ENCODE measurements around the gene FCN3.
A peak's percentile ranks its signal among the peaks of the same experiment; 100 is the strongest.

FCN3 gene

GRCh38 chr1:27330786-27331185 is 43.8 kb downstream of the FCN3 start:
- no peak overlapping the region for H3K4me3 ChIP-seq (ENCODE audit: low read depth, low read length)
- TF ChIP-seq MYC (IDR thresholded peaks at IDR 0.05; ENCODE audit: low read depth, low read length) (no peak), POLR2A (IDR thresholded peaks at IDR 0.05; ENCODE audit: extremely low read depth, insufficient read length) (no peak), CTCF (IDR thresholded peaks at IDR 0.05; ENCODE audit: low read depth, low read length) (no peak), MAX (IDR thresholded peaks at IDR 0.05; ENCODE audit: low read depth, low read length) (no peak)
- no peak for DNase-seq (ENCODE audit: low read depth)

GRCh38 chr1:27327964-27328363 is 46.7 kb downstream of the FCN3 start:
- H3K4me3 ChIP-seq (ENCODE audit: low read depth, low read length): no peak overlapping the region
- DNase-seq (ENCODE audit: low read depth): no peak
- TF ChIP-seq MAX (IDR thresholded peaks at IDR 0.05; ENCODE audit: low read depth, low read length): no peak
- TF ChIP-seq MYC (IDR thresholded peaks at IDR 0.05; ENCODE audit: low read depth, low read length): no peak
- no peak for TF ChIP-seq CTCF (IDR thresholded peaks at IDR 0.05; ENCODE audit: low read depth, low read length)
- TF ChIP-seq POLR2A (IDR thresholded peaks at IDR 0.05; ENCODE audit: extremely low read depth, insufficient read length): no peak

- TF ChIP-seq MAX (IDR thresholded peaks at IDR 0.05; ENCODE audit: low read depth, low read length) (no peak), CTCF (IDR thresholded peaks at IDR 0.05; ENCODE audit: low read depth, low read length) (no peak), MYC (IDR thresholded peaks at IDR 0.05; ENCODE audit: low read depth, low read length) (no peak), POLR2A (IDR thresholded peaks at IDR 0.05; ENCODE audit: extremely low read depth, insufficient read length) (no peak)
- DNase-seq (ENCODE audit: low read depth): no peak
Observed at GRCh38 chr1:27325286-27325685, 49.3 kb downstream of the FCN3 start.

GRCh38 chr1:27322569-27323240 is 51.9 kb downstream of the FCN3 start:
- no peak for DNase-seq (ENCODE audit: low read depth)
- TF ChIP-seq POLR2A (IDR thresholded peaks at IDR 0.05; ENCODE audit: extremely low read depth, insufficient read length) (no peak), MAX (IDR thresholded peaks at IDR 0.05; ENCODE audit: low read depth, low read length) (peak; percentile 36; the same call in 1 of the 2 replicates)
- H3K4me3 ChIP-seq (ENCODE audit: low read depth, low read length): peak overlapping the region; percentile 81

More at GRCh38 chr1:27325286-27325685, 49.3 kb downstream of the FCN3 start:
- no peak overlapping the region for H3K4me3 ChIP-seq (ENCODE audit: low read depth, low read length)

GRCh38 chr1:27321813-27322568 is 52.6 kb downstream of the FCN3 start, which contains the start of gene TMEM222:
Gene TMEM222 (plus strand): TSS chr1:27322163. CDS start chr1:27322198, 35 bp downstream.
- peak within 1 kb of the TSS; percentile 81 for H3K4me3 ChIP-seq (ENCODE audit: low read depth, low read length)
- TF ChIP-seq MAX (IDR thresholded peaks at IDR 0.05; ENCODE audit: low read depth, low read length): peak; percentile 91
- TF ChIP-seq MYC (IDR thresholded peaks at IDR 0.05; ENCODE audit: low read depth, low read length): peak; percentile 95
- TF ChIP-seq CTCF (IDR thresholded peaks at IDR 0.05; ENCODE audit: low read depth, low read length): no peak
- TF ChIP-seq POLR2A (IDR thresholded peaks at IDR 0.05; ENCODE audit: extremely low read depth, insufficient read length): peak; percentile 62
- peak; percentile 99 for DNase-seq (ENCODE audit: low read depth)
